Heart right ventricle (tissue), 16 donors: ENCODE data around the gene SRD5A3. TPM values are rescaled to one million over a fixed set of nuclear protein-coding genes. Genes with fewer than 3 reads are reported as not detected.

Source experiments
- ATAC-seq, 8 donors: fragments of 200-7000 bp; cut with Tn5 transposase; one replicate each; pipeline ENCODE4 v1.9.1; 2020; ENCODE audit warnings: mild to moderate bottlenecking in 8 of 8, moderate library complexity in 8 of 8, moderate number of reproducible peaks in 1 of 8
- DNase-seq, 2 donors: peaks; one replicate each; pipeline ENCODE4 v3.0.0-alpha.2; 2020
- H3K27ac ChIP-seq, 10 donors: fragments of 200-600 bp; sonication (generic) in 2 of 10; one replicate each; pipeline versions ENCODE4 v1.5.0 to v1.8.0; 2020 to 2022; ENCODE audit warnings: mild to moderate bottlenecking in 3 of 10
- H3K27me3 ChIP-seq, 7 donors: fragments of 200-600 bp; one replicate each; pipeline ENCODE4 v1.8.0; 2021 to 2022; ENCODE audit warnings: mild to moderate bottlenecking in 2 of 7
- H3K36me3 ChIP-seq, 9 donors: fragments of 200-600 bp; sonication (generic) in 1 of 9; one replicate each; pipeline versions ENCODE4 v1.5.0 to v1.8.0; 2020 to 2022; ENCODE audit warnings: mild to moderate bottlenecking in 2 of 9
- H3K4me1 ChIP-seq, 9 donors: fragments of 200-600 bp; sonication (generic) in 1 of 9; one replicate each; pipeline versions ENCODE4 v1.5.0 to v1.8.0; 2020 to 2022; ENCODE audit warnings: mild to moderate bottlenecking in 4 of 9
- H3K4me3 ChIP-seq, 10 donors: fragments of 200-600 bp; sonication (generic) in 2 of 10; one replicate each; pipeline versions ENCODE4 v1.5.0 to v1.8.0; 2020 to 2022; ENCODE audit warnings: mild to moderate bottlenecking in 7 of 10, moderate library complexity in 2 of 10
- H3K9me3 ChIP-seq, 11 donors: fragments of 200-600 bp in 10 of 11; sonication (generic) in 2 of 11; one replicate each; pipeline versions ENCODE4 v1.5.0 to v1.8.0; 2013 to 2022; ENCODE audit warnings: mild to moderate bottlenecking in 2 of 11, control low read depth in 1 of 11, moderate library complexity in 1 of 11
- WGBS, 2 donors: extraction: QIAGEN DNeasy Blood & Tissue Kit; methylation state at CpG; one replicate each; pipeline ENCODE4 v1.1.7; 2013; ENCODE audit warnings: inconsistent platforms in 1 of 2; 5-methylcytosine and 5-hydroxymethylcytosine counted together
- intact Hi-C, 10 donors: fragments of 100-400 bp; cut with DNase I; formaldehyde crosslinking; loops; one replicate each; pipeline versions ENCODE4 v1.11.1 to v1.14.2; 2022
- polyA plus RNA-seq, 2 donors: library from polyadenylated mRNA; stranded (reverse); fragments of 200-250 nt; gene quantifications; one replicate each; pipeline ENCODE4 v1.2.3, GENCODE V29; 2013
- total RNA-seq, 10 donors: library from RNA; stranded (reverse); fragmentation: NEBNext Ultra II Directional in 3 of 10; extraction: Animal tissue kit (Norgen Biotek cat#: 25700) in 3 of 10; gene quantifications; one replicate each; pipeline versions ENCODE4 v1.2.1 to v1.2.4, GENCODE V29; 2021 to 2023
- TF ChIP-seq, protein P1 (sequence below), 9 donors: fragments of 200-600 bp; sonication (generic) in 2 of 9; IDR thresholded peaks; one replicate each; pipeline versions ENCODE4 v1.5.0 to v1.8.0; 2021 to 2022; ENCODE audit warnings: antibody characterized with exemption in 9 of 9, mild to moderate bottlenecking in 5 of 9, moderate library complexity in 1 of 9
- donor health status: Arrhythmogenic right ventricular cardiomyopathy.
- donor health status: ischemic (EF 13 %, LVEDD 7.1; RV severe dilation, severe dysfunction).
- donor health status: healthy with polysubstance abuse.
- donor health status: DM: no; HTN: yes; CAD: no.
- donor health status: DM: no; HTN: no; CAD: no.
- donor health status: ischemic (EF 25% LVEDD 6.9; RV normal size, moderate dysfunction).
- donor health status: ischemic (EF 25% LVEDD 5.7; RV mildly dilated, moderate dysfunction).
- donor health status: healthy.
- donor health status: DM: yes; HTN: yes; CAD: no.
- donor health status: Ischemic cardiomyopathy.
- donor health status: ischemic (EF 35%, LVEDD 5.7; RV mildly dilated, moderate dysfunction).
- donor health status: nonischemic (EF 11% LVEDD 7.7; RV severe dilation, severe dysfunction).
- donor health status: DM: yes; HTN: yes; CAD: no.
- donor health status: PGD.
- donor health status: ischemic (EF 29% LVEDD 5.4; RV normal size, mild dysfunction).
- donor health status: nonischemic (EF 23%, LVEDD 6.1; RV moderate dilation, normal function).

SRD5A3 gene
- total and polyA plus RNA-seq, 12 donors, result 4.4 to 14.6 (median 7.7) TPM

DNA sequence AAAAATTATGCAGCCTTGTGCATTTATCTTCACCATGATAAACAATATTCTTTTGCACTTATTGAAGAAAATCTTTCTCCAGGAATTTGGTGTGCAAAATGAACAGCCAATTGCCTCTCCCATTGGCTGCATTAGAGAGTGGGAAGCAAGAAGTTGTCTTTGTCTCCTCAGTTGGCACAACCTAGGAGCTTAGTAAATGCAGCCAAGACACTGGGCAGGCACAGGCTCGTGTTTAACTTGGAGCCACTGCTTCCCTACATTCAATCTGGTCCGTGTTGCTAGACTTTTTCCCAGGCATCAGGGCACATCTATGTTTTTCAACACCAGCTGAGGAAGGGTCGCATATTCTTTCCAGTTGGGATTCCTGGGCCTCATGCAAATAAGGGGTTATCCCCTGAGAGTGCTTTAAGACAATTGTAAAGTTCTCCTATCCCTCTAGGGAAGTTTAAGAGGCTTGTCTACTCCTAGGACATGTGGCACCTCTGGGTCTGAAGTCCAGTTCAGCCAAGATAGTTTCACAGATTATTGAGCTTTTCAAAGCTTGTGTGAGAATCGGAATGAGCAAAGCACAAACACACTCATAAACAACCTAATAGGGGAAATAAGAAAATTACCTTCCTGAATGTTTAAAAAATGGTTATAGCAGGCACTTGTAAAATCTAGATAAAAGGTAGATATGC is 31.8 kb upstream of the SRD5A3 start:
- DNase-seq, result no peak
- Histone ChIP-seq H3K4me3 (no peak overlapping the region), H3K36me3 (no peaks in the 10 kb centered on the region), H3K27me3 (no peaks in the 10 kb centered on the region), H3K9me3 (no peaks in the 10 kb centered on the region), H3K27ac (no peak overlapping the region), H3K4me1 (peaks cover 0 to 28% (median 8%) of the 10 kb centered on the region in 9 donors)
- intact Hi-C loops, result loop anchor here in 4 of 10 donors (5.0 to 10.0 kb wide), 3 partner anchors 127 to 189 kb away; partner anchors contain the start of gene KDR (in 1 of the 4)
- WGBS, 2 donors, result 60 to 70% methylated on average over 4 of the region's 4 CpGs
- ATAC-seq, result no peak
- TF ChIP-seq, protein P1, sequence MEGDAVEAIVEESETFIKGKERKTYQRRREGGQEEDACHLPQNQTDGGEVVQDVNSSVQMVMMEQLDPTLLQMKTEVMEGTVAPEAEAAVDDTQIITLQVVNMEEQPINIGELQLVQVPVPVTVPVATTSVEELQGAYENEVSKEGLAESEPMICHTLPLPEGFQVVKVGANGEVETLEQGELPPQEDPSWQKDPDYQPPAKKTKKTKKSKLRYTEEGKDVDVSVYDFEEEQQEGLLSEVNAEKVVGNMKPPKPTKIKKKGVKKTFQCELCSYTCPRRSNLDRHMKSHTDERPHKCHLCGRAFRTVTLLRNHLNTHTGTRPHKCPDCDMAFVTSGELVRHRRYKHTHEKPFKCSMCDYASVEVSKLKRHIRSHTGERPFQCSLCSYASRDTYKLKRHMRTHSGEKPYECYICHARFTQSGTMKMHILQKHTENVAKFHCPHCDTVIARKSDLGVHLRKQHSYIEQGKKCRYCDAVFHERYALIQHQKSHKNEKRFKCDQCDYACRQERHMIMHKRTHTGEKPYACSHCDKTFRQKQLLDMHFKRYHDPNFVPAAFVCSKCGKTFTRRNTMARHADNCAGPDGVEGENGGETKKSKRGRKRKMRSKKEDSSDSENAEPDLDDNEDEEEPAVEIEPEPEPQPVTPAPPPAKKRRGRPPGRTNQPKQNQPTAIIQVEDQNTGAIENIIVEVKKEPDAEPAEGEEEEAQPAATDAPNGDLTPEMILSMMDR (IDR thresholded peaks at IDR 0.05), result no peak

DNA sequence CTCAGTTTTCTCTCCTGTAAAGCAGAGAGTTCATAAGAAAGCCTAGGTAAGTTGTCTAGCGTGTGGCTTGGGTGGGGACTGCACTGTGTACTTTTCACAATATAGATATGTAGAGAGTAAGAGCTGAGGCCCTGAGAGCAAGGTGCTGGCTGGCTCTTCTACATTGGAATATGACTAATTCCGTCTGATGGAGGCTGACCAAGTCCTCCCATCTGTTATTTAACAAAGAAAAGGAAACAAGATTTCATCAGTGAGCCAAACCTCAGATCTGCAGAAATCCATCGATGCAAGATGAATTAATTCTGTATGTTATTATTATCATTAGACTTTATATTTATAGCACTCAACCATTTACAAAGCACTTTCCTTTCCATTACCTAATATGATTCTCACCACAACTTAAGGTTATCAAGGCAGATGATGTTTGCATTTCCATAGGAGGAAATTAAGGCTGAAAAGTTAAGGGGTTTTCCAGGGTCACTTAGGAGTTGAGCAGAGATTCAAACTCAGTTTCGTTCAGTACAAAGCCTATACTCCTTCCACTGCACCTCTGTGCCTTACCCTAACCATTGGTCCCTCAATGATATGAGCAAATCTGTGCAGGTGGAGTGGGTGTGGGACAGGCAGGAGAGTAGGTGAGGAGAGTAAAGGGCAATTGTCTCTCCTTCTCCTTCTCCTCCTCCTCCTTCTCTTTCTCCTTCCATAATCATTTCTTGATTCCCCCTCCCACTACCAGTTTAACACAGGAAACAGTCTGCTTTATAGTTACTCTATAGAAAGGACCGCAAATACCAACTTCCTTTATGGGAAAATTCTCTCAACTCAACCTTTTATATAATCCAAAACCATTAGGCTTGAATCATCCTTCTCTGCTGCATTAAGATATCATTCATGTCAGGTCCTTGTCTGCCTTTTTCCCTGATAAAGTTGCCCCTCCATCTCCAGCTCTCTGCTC is 27.6 kb upstream of the SRD5A3 start:
- peak overlapping the region in 1 of 10 donors; percentile 19 for H3K27ac ChIP-seq
- 56 to 63% methylated on average over 5 of the region's 5 CpGs for WGBS, 2 donors
- no peaks in the 10 kb centered on the region for H3K27me3 ChIP-seq
- no peak overlapping the region for H3K4me3 ChIP-seq
- no peaks in the 10 kb centered on the region for H3K36me3 ChIP-seq
- DNase-seq (no peak), ATAC-seq (no peak)
- intact Hi-C loops, result loop anchor here in 4 of 10 donors (5.0 to 10.0 kb wide), 3 partner anchors 134 to 316 kb away; partner anchors contain the start of gene KDR (in 1 of the 4)
- H3K4me1 ChIP-seq, result peaks cover 0 to 39% (median 13%) of the 10 kb centered on the region in 9 donors
- TF ChIP-seq, protein P1 (IDR thresholded peaks at IDR 0.05), result no peak
- no peaks in the 10 kb centered on the region for H3K9me3 ChIP-seq

- TF ChIP-seq, protein P1 (IDR thresholded peaks at IDR 0.05), result peak; percentile 44 to 84 (median 68)
- H3K36me3 ChIP-seq, result no peaks in the 10 kb centered on the region
- no peaks in the 10 kb centered on the region for H3K27me3 ChIP-seq
- intact Hi-C loops, result loop anchor here (1.0 to 10.0 kb wide), 15 partner anchors 137 to 997 kb away; partner anchors contain the start of gene KDR (in 1 of the 10)
- no peak overlapping the region for H3K27ac ChIP-seq
- WGBS, 2 donors, result 21 to 25% methylated on average over 8 of the region's 8 CpGs
- peaks cover 0 to 27% (median 13%) of the 10 kb centered on the region in 9 donors for H3K4me1 ChIP-seq
- DNase-seq, result peak in 1 of 2 donors; percentile 88
- H3K9me3 ChIP-seq, result no peaks in the 10 kb centered on the region
- peak in 6 of 8 donors; percentile 17 to 69 (median 52) for ATAC-seq
- no peak overlapping the region for H3K4me3 ChIP-seq
Measured at GRCh38 chr4:55321707-55322264, 24.3 kb upstream of the SRD5A3 start.

DNA sequence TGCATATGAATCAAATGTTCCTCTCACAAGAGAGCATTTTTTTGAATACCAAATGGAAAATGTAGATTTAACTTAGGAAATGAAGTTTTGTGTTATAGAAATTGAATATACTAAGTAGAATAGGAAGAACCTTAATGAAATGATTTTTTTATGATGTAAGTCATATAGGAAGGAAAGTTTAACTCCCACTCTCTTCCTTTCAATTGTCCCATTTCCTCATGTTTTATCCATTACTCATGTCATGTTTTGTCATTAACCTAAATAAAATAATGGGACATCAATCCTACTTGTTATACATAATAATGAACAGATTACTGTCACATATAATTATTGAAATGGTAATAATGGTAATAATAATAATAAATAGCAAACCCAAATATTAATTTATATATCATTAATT is 22.7 kb upstream of the SRD5A3 start:
- intact Hi-C loops, result loop anchor here in 9 of 10 donors (2.0 to 10.0 kb wide), 10 partner anchors 139 to 999 kb away; partner anchors contain the start of gene KDR (in 1 of the 9)
- H3K27ac ChIP-seq, result no peak overlapping the region
- no peaks in the 10 kb centered on the region for H3K36me3 ChIP-seq
- TF ChIP-seq, protein P1 (IDR thresholded peaks at IDR 0.05), result no peak
- H3K4me1 ChIP-seq, result peaks cover 0 to 21% (median 8%) of the 10 kb centered on the region in 9 donors
- H3K9me3 ChIP-seq, result no peaks in the 10 kb centered on the region
- no peaks in the 10 kb centered on the region for H3K27me3 ChIP-seq
- ATAC-seq (no peak), DNase-seq (no peak)
- no peak overlapping the region for H3K4me3 ChIP-seq
